Choroid plexus epithelial cell (primary cell): ENCODE results near the gene MRGPRE.

Experiments
- DNase-seq: peaks from one replicate; pipeline ENCODE4 v3.0.0-alpha.2; 2010; ENCODE audit warnings: low read depth
- H3K4me3 ChIP-seq: 2 replicates; pipeline ENCODE4 v1.5.1; 2011; ENCODE audit warnings: low read depth, mild to moderate bottlenecking, control low read depth, low read length, moderate library complexity
- TF ChIP-seq, protein P1 (sequence below): conservative IDR thresholded peaks from 2 replicates; pipeline ENCODE4 v1.5.1; 2011; ENCODE audit warnings: low read depth, mild to moderate bottlenecking, control low read depth, inconsistent platforms, low read length, moderate library complexity

The MRGPRE gene

DNA sequence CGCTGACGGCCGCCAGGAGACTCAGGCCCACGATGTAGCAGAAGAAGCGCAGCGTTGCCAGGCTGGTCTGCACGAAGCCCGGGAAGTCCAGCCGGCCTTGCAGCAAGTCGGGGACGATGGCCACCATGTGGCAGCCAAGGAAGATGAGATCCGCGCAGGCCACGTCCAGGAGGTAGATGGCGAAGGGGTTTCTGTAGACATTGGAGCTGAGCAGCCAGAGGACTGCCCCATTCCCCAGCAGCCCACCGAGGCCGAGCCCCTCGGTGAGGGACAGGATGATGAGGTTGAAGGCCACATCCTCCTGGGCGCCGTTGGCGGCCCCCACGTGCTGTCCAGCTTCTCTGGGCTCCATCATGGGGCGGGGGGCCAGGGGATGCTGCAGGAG lies 3.8 kb downstream of the MRGPRE start:
- DNase-seq, result no peak
- TF ChIP-seq, protein P1, sequence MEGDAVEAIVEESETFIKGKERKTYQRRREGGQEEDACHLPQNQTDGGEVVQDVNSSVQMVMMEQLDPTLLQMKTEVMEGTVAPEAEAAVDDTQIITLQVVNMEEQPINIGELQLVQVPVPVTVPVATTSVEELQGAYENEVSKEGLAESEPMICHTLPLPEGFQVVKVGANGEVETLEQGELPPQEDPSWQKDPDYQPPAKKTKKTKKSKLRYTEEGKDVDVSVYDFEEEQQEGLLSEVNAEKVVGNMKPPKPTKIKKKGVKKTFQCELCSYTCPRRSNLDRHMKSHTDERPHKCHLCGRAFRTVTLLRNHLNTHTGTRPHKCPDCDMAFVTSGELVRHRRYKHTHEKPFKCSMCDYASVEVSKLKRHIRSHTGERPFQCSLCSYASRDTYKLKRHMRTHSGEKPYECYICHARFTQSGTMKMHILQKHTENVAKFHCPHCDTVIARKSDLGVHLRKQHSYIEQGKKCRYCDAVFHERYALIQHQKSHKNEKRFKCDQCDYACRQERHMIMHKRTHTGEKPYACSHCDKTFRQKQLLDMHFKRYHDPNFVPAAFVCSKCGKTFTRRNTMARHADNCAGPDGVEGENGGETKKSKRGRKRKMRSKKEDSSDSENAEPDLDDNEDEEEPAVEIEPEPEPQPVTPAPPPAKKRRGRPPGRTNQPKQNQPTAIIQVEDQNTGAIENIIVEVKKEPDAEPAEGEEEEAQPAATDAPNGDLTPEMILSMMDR, result no peak
- no peak overlapping the region for H3K4me3 ChIP-seq

DNA sequence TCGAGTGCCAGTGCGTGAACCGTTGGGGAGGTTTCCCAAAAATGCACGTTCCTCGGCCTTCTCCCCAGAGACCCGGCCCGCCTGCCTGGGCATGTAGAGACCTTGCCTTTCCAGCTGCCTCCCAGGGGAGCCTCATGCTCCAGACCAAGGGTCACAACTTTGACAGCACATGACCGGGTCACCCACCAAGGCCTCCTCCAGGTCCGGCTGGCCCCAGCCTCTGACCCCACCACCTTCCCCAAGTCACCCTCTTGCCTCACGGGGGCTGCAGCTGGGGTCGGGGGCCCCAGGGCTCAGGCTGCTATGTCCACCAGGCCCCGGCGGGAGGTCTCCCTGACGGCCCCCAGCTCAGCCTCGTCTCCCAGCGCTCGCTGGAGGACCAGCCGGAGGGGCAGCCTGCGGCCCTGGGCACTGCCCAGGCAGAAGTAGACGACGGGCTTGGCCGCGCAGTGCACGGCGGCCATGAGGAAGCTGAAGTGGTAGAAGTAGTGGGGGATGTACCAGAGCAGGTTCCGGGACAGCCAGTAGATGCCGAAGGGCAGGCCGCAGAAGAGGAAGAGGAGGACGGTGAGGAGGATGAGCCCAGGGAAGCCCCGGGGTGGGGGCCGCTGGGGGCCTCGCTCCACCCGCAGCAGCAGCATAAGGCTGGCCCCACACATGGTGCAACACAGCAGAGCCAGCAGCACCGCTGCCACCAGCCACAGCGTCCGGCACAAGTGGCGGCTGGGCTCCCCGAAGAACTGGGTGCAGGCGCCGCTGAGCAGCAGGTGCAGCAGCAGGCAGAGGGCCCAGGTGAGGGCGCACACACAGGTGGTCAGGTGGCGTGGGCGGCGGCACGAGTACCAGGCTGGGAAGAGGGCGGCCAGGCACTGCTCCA lies 4.4 kb downstream of the MRGPRE start:
- no peak for DNase-seq
- no peak overlapping the region for H3K4me3 ChIP-seq
- TF ChIP-seq, protein P1, result no peak

DNA sequence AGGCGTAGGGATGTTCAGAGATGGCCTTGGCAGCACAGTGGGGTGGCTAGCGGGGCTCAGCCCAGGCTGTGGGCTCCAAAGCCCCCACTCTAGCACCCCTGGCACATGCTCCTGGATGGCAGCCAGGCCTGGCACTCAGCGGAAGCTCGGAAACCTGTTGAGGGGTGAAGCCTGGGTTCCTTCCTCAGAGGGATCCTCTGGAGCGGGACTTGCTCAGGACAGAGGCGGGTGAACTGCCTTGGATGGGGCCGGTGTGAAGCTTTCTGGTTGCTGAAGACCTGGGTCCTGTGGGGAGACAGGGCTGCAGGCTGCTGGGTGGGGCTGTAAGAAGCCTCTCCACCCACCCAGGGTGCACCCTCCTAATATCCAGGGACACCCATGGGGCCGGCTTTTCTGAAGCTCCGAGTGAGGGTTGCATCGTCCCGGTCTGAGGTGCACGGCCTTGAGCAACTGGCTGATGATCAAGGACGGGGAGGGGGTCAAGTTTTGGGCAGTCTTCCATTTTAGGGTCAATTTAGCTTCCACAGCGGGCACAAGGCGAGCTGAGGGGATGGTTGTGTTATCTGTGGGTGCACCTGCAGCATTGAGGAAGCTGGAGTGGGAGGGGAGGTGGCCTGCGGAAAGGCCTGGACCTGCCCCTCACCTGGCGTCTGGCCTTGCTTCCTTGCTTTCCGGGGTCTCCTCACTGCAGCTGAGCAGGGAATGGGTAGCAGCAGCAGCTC lies 5.2 kb downstream of the MRGPRE start:
- TF ChIP-seq, protein P1, result no peak
- no peak overlapping the region for H3K4me3 ChIP-seq
- DNase-seq, result no peak

DNA sequence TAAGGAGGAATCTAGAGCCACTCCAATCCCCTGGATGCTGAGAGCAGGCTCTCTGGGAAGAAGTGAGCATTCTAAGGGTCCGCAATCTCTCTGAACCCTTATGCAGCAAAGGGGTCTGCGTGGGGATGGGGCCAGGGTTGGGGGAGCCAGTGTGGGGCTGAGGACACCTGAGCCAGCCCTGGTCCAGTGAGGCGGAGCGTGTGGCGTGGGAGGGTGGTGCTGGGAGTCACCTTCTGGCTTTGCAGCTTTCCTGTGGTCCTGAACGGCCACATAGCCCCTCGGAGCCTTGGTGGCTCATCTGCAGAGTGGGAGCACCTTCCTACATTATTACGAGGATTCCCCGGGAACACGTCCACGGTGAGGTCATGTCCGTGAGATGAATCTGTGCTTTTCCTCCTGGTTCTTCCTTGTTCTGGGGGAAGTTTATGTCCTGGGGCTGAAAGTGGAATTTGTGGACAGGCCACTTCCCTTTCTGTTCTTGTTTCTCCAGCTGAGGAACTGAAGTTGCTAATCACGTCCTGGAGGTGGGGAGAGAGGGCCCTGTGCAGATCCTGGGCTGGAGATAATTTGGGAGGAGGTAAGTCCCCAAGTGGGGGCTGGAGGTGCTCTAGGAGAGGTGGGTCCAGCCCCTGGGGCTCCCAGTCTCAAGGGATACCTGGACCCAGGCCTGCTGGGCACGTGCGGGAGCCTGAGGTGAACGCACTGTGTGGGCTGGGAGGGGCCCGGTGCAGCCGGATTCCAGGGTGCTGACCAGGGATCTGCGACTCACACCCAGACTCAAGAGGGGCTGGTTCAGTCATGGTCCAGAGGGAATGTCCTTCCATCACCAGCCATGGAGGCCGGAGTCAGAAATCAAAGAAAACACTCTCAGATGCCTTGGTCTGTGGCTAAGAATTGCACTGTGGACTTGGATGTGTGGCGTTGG lies 6.1 kb downstream of the MRGPRE start:
- H3K4me3 ChIP-seq, result no peak overlapping the region
- DNase-seq, result no peak
- TF ChIP-seq, protein P1, result no peak

DNA sequence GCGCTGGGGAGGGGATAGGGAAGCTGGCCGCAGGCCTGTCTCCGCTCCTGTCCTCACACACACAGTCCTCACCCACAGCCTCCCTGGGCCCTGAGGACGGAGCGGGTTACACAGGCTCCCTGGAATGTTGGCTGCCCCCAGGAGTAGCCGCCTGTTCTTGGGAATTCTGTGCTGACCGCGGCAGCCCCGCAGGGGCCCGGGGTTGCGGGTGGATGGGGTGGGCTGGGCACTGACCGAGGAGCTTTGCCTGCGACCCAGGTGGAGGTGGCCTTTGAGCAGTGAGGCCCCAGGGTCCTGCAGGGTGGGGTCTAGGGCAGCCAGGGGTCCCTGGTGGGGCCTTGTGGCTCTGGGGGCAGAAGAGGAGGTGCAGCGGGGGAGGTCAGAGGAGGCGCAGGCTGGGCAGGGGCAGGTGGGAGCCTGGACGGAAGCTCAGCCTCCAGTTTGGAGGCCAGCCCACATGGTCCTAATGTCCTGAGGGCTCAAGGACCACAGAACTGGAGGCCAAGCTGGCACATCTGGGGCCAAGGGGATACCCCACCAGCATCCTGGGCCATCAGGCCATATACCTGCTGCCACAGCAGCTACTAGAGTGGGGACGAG lies 7.0 kb downstream of the MRGPRE start:
- no peak overlapping the region for H3K4me3 ChIP-seq
- TF ChIP-seq, protein P1, result no peak
- DNase-seq, result no peak

- no peak overlapping the region for H3K4me3 ChIP-seq
- TF ChIP-seq, protein P1, result no peak
- DNase-seq, result no peak
These were observed 7.7 kb downstream of the MRGPRE start for GRCh38 chr11:3224401-3225057.
